HG03060 (cell line): ENCODE measurements around the gene LCE2A.
"Not testable (repeated sequence)": the region's sequence is repeated elsewhere in the genome, so short reads cannot be mapped to it uniquely, and the experiment has no call there.

Source experiments
- ATAC-seq: cut with Tn5 transposase; IDR thresholded peaks from one replicate; pipeline ENCODE4 v1.9.1; 2021; ENCODE audit warnings: low read depth, moderate number of reproducible peaks; ENCODE audit not compliant: unreplicated experiment

The LCE2A gene, protein sequence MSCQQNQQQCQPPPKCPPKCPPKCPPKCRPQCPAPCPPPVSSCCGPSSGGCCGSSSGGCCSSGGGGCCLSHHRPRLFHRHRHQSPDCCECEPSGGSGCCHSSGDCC

DNA sequence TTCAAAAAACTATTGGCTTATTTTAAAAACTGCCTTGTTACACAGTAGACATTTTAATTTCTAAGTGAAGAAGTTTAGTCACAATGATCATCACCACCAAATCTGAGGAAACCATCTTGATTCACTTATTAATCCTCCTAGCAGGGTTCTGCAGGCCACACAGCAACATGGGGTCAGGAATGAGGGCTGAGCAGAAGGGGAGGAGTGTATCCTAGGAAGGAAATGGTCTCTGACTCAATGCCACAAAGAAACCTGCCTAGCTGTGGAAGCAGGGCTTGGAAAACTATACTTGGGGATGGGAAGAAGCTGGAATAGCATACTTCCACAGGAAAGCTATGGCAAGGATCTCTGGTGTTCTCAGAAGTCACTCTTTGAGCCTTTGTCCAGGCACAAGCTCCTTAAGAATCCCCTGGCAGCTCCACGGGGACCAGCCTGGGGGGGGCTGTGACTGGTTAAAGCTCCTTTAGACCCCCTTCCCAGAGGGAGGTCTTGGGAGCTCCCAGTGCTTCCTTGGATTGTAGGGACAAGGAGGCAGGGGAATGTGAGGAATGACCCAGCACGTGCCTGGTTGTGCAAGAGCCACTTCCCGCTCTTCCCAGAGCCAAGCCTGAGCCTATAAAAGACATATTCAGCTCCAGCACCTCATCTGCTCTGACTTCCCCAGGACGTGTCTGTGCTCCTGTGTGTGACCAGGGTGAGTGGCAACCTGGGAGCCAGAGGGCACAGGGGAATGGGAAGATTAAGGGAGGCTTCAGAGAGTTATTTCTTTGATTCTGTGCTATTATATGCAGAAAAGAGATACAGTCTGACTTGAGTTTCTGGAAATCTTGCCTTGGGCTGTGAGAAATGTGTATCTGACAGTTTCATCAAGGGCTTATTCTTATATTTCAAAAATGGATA lies at the start of gene LCE2A:
TSS of gene LCE2A (plus strand) at position 645 of the 900 bp plus-strand sequence. CDS start 557 bp downstream, outside the sequence.
- no peak for ATAC-seq

DNA sequence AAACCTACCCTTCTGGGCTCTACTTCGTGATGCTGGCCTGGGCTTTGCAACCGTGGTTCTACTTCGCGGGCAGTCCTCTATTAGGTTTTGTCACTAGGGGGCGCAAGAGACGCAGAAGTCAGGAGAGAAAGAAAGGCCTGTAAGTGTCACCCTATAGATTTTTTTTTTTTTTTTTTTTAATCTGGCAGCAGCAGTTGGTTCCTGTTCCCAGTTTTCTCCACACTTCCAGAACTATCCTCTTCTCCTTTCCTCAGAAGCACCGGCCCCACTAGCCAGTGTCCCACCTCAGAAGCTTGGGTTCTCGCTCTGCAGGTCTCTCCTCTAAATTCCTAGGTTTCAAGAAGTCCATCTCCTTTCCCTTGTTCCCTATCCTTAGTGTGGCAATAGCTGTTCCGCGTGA lies 44.0 kb upstream of the LCE2A start:
- no peak for ATAC-seq

DNA sequence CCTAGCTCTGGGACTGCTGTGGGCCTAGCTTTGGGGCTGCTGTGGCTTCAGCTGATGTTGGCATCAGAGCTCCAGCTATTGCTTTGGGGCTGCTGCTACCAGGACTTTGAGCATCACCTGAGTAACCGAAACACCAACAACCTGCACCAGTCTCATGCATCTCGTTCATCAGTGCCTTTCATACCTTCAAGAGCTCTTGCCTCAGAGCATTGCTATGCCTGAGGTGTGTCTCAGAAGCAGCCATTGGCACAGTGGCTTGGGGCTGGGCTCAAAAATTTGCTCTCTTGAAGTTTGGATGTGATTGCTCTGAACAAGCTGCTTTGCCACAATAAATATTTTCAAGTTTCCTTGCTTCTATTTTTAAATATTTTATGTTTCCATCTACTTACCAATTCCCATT lies 41.7 kb upstream of the LCE2A start:
- ATAC-seq = no peak

DNA sequence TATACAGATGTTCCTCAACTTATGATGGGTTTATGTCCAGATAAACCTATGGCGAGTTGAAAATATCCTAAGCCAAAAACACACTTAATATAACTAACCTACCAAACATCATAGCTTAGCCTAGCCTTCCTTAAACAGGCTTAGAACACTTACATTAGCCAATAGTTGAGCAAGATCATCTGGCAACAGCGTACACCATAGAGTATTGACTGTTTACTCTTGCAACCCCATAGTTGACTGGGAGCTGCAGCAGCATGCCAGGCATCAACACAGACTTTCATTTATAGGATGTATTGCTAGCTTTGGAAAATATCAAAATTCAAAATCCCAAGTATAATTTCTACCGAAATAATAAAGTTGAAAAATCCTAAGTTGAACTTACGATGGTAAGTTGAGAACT lies 40.5 kb upstream of the LCE2A start:
- ATAC-seq = no peak

DNA sequence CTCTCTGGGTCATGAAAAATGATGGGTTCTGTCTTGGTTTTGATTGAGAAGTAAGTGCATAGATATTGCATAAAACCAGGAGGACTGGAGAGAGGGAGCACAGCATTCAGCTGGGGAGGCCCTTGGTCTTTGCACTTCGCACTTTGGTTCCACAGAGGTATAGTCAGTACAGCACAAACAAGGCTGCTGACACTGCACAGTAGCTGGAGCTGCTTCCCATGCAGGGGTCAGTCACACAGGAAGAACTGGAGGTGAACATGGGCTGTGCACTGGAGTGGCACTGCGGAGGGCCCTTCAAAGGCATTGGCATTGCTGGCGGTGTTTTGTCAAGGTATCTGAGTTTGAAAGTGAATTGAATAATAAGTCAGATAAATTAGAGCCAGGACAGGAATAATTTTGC lies 39.5 kb upstream of the LCE2A start:
- ATAC-seq = no peak

DNA sequence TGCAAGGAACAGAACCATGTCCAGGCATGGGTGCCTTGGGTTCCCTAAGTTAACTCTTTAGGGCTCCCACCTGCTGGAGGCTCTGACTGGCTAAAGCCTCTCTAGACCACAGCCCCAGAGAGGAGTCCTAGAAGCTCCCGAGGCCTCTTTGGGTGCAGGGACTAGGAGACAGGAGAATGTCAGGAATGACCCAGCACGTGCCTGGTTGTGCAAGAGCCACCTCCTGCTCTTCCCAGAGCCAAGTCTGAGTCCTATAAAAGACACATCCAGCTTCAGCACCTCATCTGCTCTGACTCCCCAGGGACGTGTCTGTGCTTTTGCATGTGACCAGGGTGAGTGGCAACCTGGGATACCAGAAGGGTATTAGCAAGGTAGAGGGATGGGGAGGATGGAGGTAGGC lies 35.0 kb upstream of the LCE2A start, which contains the start of gene LCE2D:
TSS of gene LCE2D (plus strand) at position 283 of the 400 bp plus-strand sequence. CDS start 726 bp downstream, outside the sequence.
- ATAC-seq = no peak

DNA sequence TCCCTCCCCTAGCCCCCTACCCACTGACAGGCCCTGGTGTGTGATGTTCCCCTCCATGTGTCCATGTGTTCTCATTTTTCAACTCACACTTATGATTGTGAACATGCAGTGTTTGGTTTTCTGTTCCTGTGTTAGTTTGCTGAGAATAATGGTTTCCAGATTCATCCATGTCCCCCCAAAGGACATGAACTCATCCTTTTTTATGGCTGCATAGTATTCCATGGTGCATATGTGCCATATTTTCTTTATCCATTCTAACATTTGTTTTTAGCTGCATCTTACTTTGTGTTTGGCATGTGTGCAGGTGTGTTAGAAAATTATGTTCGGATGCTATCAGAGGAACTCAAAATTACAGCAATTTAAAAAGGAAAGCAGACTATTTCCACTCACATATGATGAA lies 32.0 kb upstream of the LCE2A start:
- not testable (repeated sequence) for ATAC-seq

DNA sequence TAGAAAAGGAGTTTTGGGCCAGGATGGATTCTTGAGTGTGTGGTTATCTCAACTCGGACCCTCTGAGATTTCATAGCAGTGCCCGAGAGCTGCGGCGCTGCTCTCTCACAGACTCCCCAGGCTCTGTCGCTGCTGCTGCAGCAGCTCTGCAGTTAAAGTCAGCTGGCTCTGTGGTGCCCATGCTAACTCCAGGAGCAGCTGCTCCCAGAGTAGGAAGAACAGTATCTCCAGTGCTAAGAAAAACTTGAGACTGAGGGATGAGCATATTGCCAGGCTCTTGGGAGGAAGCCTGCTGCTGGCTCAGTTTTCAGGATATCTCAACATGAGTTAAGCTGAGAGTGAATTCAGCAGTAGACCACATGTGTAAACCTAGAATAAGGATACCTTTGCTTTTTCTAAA lies 30.5 kb upstream of the LCE2A start:
- no peak for ATAC-seq

DNA sequence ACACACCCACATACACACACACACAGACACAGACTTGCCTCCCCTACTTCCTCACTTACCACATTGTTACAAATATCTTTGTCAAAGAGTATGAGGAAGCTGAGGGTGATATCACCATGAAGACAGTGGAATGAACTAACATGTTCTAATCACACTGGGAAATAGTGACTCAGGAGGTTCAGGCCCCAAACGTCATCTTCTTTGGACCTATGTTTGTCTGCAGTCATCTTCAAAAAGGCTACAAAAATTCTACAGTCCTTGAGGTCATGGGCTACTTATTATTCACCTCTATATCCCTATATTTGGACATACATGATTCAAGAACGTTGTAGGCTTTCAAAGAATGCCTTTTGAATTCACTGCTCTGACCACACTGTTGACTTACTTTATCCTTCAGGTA lies 25.1 kb upstream of the LCE2A start:
- no peak for ATAC-seq

DNA sequence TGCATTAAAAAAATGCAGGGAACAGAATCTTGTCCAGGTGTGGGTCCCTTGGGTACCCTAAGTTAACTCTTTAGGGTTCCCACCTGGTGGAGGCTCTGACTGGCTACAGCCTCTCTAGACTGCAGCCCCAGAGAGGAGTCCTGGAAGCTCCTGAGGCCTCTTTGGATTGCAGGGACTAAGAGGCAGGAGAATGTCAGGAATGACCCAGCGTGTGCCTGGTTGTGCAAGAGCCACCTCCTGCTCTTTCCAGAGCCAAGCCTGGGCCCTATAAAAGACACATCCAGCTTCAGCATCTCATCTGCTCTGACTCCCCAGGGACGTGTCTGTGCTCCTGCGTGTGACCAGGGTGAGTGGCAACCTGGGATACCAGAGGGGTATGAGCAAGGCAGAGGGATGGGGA lies 23.2 kb upstream of the LCE2A start, which contains the start of gene LCE2C:
TSS of gene LCE2C (plus strand) at position 297 of the 400 bp plus-strand sequence. CDS start 737 bp downstream, outside the sequence.
- not testable (repeated sequence) for ATAC-seq

DNA sequence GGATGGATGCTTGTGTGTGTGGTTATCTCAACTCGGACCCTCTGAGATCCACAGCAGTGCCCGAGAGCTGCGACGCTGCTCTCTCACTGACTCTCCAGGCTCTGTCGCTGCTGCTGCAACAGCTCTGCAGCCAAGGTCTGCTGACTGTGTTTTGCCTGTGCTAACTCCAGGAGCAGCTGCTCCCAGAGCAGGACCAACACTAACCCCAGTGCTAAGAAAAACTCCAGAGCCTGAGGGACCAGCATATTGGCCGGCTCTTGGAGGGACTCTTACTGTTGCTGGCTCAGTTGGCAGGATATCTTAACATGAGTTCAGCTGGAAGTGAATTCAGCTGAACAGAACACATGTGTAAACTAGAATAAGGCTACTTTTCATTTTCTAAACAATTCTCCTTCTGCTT lies 18.7 kb upstream of the LCE2A start:
- ATAC-seq = no peak

DNA sequence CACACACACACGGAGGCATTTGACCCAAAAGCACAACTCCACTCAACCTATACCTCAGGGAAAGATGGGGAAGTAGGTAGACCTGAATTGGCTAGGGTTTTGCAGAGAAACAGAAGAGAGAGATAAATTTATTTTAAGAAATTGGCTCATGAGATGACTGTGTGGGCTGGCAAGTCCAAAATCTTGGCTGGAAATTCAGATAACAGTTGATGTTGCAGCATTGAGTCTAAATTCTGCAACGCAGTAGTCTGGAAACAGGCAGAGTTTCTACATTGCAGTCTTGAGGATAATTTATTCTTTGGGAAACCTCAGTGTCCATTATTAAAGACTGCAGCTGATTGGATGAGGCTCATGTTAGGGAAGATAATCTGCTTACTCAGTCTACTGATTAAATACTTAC lies 16.5 kb upstream of the LCE2A start:
- no peak for ATAC-seq

DNA sequence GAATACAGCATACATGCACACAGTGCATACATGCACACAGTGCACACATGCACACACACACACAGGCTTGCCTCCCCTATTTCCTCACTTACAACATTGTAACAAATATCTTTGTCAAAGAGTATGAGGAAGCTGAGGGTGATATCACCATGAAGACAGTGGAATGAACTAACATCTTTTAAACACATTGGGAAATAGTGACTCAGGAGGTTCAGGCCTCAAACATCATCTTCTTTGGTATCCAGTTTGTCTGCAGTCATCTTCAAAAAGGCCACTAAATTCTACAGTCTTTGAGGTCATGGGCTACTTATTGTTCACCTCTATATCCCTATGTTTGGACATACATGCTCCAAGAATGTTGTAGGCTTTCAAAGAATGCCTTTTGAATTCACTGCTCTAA lies 14.3 kb upstream of the LCE2A start:
- no peak for ATAC-seq

DNA sequence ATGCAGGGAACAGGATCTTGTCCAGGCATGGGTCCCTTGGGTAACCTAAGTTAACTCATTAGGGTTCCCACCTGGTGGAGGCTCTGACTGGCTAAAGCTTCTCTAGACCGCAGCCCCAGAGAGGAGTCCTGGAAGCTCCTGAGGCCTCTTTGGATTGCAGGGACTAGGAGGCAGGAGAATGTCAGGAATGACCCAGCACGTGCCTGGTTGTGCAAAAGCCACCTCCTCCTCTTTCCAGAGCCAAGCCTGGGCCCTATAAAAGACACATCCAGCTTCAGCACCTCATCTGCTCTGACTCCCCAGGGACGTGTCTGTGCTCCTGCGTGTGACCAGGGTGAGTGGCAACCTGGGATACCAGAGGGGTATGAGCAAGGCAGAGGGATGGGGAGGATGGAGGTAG lies 12.3 kb upstream of the LCE2A start, which contains the start of gene LCE2B:
TSS of gene LCE2B (plus strand) at position 301 of the 400 bp plus-strand sequence. CDS start 721 bp downstream, outside the sequence.
- ATAC-seq = not testable (repeated sequence)

DNA sequence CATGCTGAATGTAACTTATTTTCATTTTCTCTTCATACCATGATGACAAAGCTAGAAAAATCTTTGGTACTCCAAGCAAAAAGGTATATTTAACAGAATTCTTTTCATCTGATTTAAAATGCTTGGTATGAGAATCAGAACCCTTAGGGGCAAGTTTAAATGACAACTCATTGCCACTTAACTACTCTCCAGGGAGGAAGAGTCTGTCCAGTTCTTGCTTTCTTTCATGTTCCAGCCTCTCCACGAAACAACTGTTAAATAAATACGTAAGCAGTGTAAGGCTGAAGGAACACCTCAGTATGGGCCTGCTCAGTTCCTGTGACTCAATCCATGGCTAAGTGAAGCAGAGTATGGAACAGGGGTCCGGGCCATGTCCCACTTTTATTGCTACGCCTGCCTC lies 1.6 kb downstream of the LCE2A start:
- ATAC-seq = no peak

DNA sequence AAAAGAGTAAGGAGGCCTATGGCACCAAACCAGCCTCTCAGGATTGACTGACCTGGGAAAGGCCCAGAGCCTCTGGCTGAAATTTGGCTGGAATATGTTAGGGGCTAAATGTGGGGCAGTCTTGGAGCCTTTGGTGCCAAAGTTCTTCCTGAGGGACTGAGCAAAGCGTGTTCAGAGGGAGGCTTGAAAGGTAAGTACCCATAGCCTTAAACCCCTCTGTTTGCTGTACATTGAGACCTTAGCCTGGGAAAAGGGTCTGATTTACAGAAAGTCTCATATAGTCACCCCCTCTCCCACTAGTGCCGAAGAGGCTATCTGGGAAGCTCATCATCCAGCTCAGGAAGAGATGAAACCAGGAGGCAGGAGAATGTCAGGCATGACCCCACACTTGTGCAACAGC lies 9.7 kb downstream of the LCE2A start, which contains the start of gene LCE4A:
TSS of gene LCE4A (plus strand) at position 301 of the 400 bp plus-strand sequence. CDS start 916 bp downstream, outside the sequence.
- ATAC-seq = no peak

DNA sequence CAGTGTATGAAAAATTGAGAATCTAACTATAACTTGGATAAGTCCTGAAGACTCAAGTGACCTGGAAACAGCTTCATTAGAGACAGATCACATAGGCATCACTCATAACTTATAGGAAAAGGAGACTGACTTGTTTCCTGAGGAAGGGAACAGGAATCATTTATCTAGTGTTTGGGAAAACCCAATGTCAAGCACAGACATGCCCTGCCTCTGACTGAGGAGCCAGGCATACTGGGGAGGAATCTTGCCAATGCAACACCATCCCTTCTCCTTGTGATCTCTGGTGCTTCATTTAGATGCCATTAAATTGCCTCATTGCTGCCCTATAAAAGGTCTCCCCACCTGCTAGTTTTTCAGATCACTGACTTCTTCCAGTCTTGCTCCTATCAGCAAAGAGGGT lies 20.1 kb downstream of the LCE2A start:
- ATAC-seq = no peak

DNA sequence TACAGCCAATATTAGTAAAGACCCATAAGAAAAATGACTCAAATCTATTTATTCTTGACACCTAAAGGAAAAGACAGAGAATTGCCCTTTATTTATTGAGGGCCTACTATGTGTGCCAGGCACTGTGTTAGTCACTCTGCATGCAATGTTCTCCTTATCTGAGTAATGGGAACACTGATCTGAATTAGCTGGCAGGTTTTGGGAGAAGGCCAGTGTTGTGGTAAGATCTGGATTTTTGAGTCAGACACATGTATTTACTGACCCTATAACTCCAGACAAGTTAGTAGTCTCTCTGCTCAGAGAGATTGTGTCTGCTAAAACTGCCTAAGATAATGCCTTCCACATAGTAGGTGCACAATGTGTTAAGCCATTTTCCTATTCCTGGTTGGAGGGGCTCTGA lies 27.1 kb downstream of the LCE2A start:
- ATAC-seq = no peak

DNA sequence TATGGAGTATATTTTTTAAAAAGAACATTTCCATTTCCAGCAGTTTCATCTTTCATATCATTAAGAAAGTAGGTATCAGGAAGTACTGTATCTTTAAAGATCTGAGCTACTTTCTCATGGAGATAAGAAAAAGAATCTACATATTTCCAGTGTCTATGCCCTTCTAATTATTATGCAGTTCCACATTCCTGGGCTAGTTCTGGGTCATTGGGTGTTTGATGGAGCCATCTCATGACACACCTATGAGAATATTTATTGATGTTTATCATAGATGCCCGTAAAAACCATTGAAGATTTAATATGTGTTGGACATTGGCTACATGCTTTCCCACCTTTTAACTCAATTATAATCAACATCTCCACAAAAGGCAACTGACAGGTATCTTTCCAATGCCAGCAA lies 30.8 kb downstream of the LCE2A start:
- ATAC-seq = no peak

DNA sequence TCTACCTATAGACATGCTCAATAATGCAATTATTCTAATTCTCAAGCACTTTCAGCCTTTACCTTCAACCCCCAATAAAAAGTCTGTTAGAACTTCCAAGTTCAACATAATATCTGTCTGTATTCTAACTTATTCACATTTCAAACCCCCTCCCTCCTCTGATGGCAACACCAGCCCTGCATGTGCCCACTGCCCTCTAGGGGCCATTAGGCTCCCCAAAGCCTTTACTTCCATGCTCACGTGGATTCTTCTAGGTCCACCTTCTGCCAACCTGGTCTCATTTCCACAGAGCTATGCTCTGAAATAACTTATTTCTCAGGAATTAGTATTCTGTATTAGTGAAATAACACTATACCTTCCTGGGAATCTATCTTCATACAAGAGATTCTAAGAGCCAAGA lies 37.5 kb downstream of the LCE2A start:
- ATAC-seq = no peak

DNA sequence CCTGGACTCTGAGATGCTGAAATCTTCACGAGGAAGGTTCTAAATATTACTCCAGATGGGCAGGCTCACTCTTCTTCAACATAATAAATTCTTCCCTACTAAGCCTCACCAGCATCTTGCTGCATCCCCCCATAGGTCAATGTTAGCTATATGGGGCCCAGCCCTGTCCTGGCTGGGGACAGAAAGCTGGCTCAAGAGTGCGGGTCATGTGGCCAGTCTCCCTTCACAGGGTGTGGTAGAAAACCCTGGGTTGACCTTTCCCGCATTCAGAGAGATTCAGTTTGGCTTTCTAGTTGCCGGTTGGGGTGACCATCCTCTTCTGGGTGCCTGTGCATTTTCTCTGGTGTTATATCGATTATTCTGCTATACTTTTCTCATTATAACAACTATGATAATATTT lies 39.9 kb downstream of the LCE2A start:
- ATAC-seq = no peak

DNA sequence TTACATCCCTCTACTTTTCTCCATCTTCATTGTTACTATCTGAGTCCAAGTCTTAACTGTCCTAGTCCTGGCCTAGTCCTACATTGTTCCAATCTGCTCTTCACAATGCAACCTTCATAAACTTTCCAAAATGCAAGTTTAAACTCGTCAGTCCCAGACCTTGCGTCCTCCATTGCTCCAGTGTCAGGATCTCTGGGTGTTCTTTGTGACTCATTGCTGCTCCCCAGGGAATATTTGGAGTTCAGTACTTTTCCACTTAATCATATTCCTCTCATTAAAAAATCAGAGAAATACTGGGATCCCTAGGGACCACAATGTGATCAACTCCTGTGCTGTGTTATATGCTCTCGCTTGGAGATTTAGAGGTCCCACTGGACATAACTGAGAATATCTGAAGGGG lies 41.7 kb downstream of the LCE2A start:
- ATAC-seq = no peak
